ENCODE measurements around the gene E2F4.

DNA sequence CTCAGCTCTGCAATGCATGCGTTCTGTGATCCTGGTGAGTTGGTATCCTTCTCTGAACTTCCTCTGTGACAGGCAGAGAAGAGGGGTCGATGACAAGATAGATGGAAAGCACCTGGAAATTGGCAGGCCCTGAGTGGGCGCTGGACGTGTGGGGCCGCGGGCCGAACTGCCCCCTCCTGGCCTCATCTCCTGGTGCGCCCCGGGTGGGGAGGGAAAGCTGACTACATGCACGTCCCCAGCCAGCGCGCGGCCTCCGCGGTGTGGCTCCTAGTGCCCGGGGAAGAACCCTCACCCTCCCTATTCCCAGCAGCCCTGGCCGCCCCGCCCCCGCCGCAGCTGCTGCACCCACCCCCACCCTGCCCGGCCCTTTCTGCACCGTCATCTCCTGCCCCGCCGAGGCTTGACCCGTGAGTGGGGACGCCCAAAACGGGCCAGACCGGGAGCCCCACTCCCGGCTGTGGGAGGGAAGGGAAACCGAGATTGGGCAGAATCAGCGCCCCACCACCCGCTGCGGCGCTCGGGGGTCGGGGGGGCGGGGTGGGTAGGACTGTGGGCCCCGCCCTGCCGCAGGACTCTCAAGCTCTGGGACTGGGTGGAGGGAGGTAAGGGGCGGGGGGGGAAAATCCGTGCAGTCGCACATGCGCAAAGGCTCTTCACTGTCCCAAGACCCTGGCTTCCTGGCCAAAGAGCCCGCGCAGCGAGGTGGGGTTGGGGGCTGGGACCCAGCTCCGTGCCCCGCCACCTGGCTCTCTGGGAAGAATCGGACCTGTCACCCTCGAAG lies 21.6 kb upstream of the E2F4 start, which contains the start of gene NOL3:
- TF ChIP-seq, protein P1, sequence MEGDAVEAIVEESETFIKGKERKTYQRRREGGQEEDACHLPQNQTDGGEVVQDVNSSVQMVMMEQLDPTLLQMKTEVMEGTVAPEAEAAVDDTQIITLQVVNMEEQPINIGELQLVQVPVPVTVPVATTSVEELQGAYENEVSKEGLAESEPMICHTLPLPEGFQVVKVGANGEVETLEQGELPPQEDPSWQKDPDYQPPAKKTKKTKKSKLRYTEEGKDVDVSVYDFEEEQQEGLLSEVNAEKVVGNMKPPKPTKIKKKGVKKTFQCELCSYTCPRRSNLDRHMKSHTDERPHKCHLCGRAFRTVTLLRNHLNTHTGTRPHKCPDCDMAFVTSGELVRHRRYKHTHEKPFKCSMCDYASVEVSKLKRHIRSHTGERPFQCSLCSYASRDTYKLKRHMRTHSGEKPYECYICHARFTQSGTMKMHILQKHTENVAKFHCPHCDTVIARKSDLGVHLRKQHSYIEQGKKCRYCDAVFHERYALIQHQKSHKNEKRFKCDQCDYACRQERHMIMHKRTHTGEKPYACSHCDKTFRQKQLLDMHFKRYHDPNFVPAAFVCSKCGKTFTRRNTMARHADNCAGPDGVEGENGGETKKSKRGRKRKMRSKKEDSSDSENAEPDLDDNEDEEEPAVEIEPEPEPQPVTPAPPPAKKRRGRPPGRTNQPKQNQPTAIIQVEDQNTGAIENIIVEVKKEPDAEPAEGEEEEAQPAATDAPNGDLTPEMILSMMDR (IDR thresholded peaks at IDR 0.05): no peak
- TF ChIP-seq EZH2 (IDR thresholded peaks at IDR 0.05; ENCODE audit: borderline replicate concordance, insufficient read depth, low read depth, low read length, poor library complexity, severe bottlenecking): no peak
